Upper lobe of left lung (tissue), 6 donors: ENCODE measurements around the gene MMP28. TPM values are rescaled to one million over a fixed set of nuclear protein-coding genes. Genes with fewer than 3 reads are reported as not detected.
A peak's percentile ranks its signal among the peaks of the same experiment; 100 is the strongest.

Source experiments
- ATAC-seq, 2 donors: fragments of 200-7000 bp; cut with Tn5 transposase; one replicate each; pipeline ENCODE4 v1.9.1; 2022; ENCODE audit warnings: mild to moderate bottlenecking in 2 of 2, moderate library complexity in 2 of 2; ENCODE audit not compliant: low FRiP score in 2 of 2
- DNase-seq, 2 donors: peaks; one replicate each; pipeline ENCODE4 v3.0.0-alpha.2; 2019 to 2020
- H3K27ac ChIP-seq, 4 donors: fragments of 200-600 bp; sonication (generic); one replicate each; pipeline ENCODE4 v1.5.1; 2016 to 2019
- H3K27me3 ChIP-seq, 4 donors: fragments of 200-600 bp; sonication (generic); one replicate each; pipeline ENCODE4 v1.5.1; 2017 to 2019
- H3K36me3 ChIP-seq, 4 donors: fragments of 200-600 bp; sonication (generic); one replicate each; pipeline ENCODE4 v1.5.1; 2016 to 2019
- H3K4me1 ChIP-seq, 4 donors: fragments of 200-600 bp; sonication (generic); one replicate each; pipeline ENCODE4 v1.5.1; 2018 to 2019
- H3K4me3 ChIP-seq, 4 donors: fragments of 200-600 bp; sonication (generic); one replicate each; pipeline ENCODE4 v1.5.1; 2017 to 2019; ENCODE audit warnings: mild to moderate bottlenecking in 2 of 4, moderate library complexity in 1 of 4
- H3K9me3 ChIP-seq, 4 donors: fragments of 200-600 bp; sonication (generic); one replicate each; pipeline ENCODE4 v1.5.1; 2018 to 2019
- EP300 ChIP-seq, 4 donors: sonication (generic); formaldehyde crosslinking; IDR thresholded peaks; one replicate each; pipeline ENCODE4 v1.5.1; 2017; ENCODE audit warnings: antibody characterized with exemption in 4 of 4, control low read depth in 2 of 4
- POLR2A ChIP-seq, 4 donors: fragments of 450-650 bp; IDR thresholded peaks; one replicate each; pipeline ENCODE4 v1.5.1; 2016 to 2017; ENCODE audit warnings: antibody characterized with exemption in 4 of 4, mild to moderate bottlenecking in 2 of 4
- POLR2AphosphoS5 ChIP-seq, 2 donors: sonication (generic); formaldehyde crosslinking; IDR thresholded peaks; one replicate each; pipeline ENCODE4 v1.5.1; 2017; ENCODE audit warnings: antibody characterized with exemption in 2 of 2
- WGBS, 2 donors: methylation state at CpG; one replicate each; pipeline ENCODE4 v1.1.5; 2017 to 2018; 5-methylcytosine and 5-hydroxymethylcytosine counted together
- total RNA-seq, 6 donors: library from RNA; depleted of rRNA in 4 of 6; stranded (reverse); fragments of >200 nt in 4 of 6; gene quantifications; one replicate each; pipeline versions ENCODE4 v1.1.0 to v1.2.1, GENCODE V29; 2016 to 2021
- TF ChIP-seq, protein P1 (sequence below), 6 experiments: fragments of 450-650 bp in 4 of 6; fragments of 200-600 bp in 2 of 6; sonication (generic) in 2 of 6; IDR thresholded peaks; one replicate each; pipeline ENCODE4 v1.5.1; 2016 to 2019; ENCODE audit warnings: antibody characterized with exemption in 6 of 6
- donor health status: DM: no; HTN: no; CAD: no; lungs with moderate emphysema.
- donor health status: DM: no; HTN: yes; CAD: no; lungs with severe emphysema.

The MMP28 gene
- total RNA-seq, 6 donors from 2014 or later = 51.1 to 134 (median 98.5) TPM

DNA sequence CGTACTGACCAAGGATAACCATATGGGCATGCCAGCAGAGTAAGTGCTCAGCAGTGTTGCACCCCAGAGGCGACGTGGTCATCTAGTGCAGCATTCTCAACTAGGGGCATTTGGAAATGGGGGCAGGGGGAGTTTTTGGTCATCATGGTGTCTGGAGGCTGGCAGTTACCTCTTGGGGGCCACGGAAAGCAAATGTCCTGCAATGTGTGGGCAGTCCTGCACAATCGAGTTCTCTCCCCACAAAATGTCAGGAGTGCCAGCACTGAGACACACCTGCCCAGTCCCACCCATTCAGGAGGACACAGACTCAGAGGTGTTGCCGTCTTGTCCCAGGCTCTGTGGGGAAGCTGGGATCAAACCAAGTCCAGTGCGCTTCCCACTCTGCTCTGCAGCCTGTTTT lies 61.0 kb downstream of the MMP28 start:
- Histone ChIP-seq H3K36me3 (no peaks in the 10 kb centered on the region), H3K27ac (no peak overlapping the region), H3K9me3 (no peaks in the 10 kb centered on the region), H3K4me3 (no peak overlapping the region), H3K27me3 (no peaks in the 10 kb centered on the region), H3K4me1 (peaks cover 6 to 20% (median 12%) of the 10 kb centered on the region in 4 donors)
- DNase-seq = no peak
- TF ChIP-seq, protein P1, sequence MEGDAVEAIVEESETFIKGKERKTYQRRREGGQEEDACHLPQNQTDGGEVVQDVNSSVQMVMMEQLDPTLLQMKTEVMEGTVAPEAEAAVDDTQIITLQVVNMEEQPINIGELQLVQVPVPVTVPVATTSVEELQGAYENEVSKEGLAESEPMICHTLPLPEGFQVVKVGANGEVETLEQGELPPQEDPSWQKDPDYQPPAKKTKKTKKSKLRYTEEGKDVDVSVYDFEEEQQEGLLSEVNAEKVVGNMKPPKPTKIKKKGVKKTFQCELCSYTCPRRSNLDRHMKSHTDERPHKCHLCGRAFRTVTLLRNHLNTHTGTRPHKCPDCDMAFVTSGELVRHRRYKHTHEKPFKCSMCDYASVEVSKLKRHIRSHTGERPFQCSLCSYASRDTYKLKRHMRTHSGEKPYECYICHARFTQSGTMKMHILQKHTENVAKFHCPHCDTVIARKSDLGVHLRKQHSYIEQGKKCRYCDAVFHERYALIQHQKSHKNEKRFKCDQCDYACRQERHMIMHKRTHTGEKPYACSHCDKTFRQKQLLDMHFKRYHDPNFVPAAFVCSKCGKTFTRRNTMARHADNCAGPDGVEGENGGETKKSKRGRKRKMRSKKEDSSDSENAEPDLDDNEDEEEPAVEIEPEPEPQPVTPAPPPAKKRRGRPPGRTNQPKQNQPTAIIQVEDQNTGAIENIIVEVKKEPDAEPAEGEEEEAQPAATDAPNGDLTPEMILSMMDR (IDR thresholded peaks at IDR 0.05) = no peak
- TF ChIP-seq EP300 (IDR thresholded peaks at IDR 0.05) = no peak
- TF ChIP-seq POLR2A (IDR thresholded peaks at IDR 0.05) = no peak
- no peak for TF ChIP-seq POLR2AphosphoS5 (IDR thresholded peaks at IDR 0.05)
- WGBS, 2 donors = 85 to 87% methylated on average over 6 to 7 of the region's 7 CpGs
- no peak for ATAC-seq

DNA sequence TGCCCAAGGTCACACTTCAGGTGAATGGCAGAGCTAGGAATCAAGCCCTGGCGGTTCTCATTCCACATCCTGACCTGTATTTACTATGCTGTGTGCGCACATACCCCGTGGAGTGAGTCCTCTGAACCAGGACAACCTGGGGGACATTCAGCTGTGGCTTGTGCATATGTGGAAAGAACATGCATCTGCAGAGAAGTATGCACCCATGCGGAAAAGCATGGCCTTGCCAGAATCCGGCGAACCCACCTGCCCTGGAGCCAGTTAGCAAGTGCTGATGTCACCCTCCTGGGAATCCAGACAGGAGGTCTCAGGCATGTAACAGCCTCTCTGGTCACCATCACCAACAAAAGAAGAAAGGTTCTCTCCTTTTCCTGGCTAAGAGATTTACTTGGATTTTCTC lies 62.1 kb downstream of the MMP28 start:
- H3K9me3 ChIP-seq = no peaks in the 10 kb centered on the region
- H3K4me1 ChIP-seq = peaks cover 6 to 20% (median 12%) of the 10 kb centered on the region in 4 donors
- no peak for ATAC-seq
- DNase-seq = no peak
- peaks cover 0 to 1% (median 0%) of the 10 kb centered on the region in 4 donors for H3K36me3 ChIP-seq
- H3K4me3 ChIP-seq = no peak overlapping the region
- no peaks in the 10 kb centered on the region for H3K27me3 ChIP-seq
- TF ChIP-seq POLR2AphosphoS5 (IDR thresholded peaks at IDR 0.05) (no peak), POLR2A (IDR thresholded peaks at IDR 0.05) (no peak)
- TF ChIP-seq, protein P1 (IDR thresholded peaks at IDR 0.05) = no peak
- 70 to 92% methylated on average over 6 of the region's 6 CpGs for WGBS, 2 donors
- no peak overlapping the region for H3K27ac ChIP-seq

GRCh38 chr17:35732806-35733136 lies 62.7 kb downstream of the MMP28 start:
- peaks cover 0 to 6% (median 0%) of the 10 kb centered on the region in 4 donors for H3K36me3 ChIP-seq
- no peaks in the 10 kb centered on the region for H3K9me3 ChIP-seq
- TF ChIP-seq POLR2A (IDR thresholded peaks at IDR 0.05) (no peak), EP300 (IDR thresholded peaks at IDR 0.05) (no peak), POLR2AphosphoS5 (IDR thresholded peaks at IDR 0.05) (no peak)
- TF ChIP-seq, protein P1 (IDR thresholded peaks at IDR 0.05) = no peak
- H3K27me3 ChIP-seq = no peaks in the 10 kb centered on the region
- H3K4me3 ChIP-seq = peak overlapping the region in 3 of 4 donors; percentile 58 to 81 (median 62)
- no peak overlapping the region for H3K27ac ChIP-seq
- 80 to 92% methylated on average over 1 of the region's 1 CpG for WGBS, 2 donors
- DNase-seq = no peak
- no peak for ATAC-seq
- peaks cover 6 to 20% (median 12%) of the 10 kb centered on the region in 4 donors for H3K4me1 ChIP-seq

- Histone ChIP-seq H3K27ac (peak overlapping the region in 2 of 4 donors; percentile 21 to 45), H3K9me3 (no peaks in the 10 kb centered on the region), H3K4me1 (peaks cover 6 to 20% (median 12%) of the 10 kb centered on the region in 4 donors), H3K4me3 (peak overlapping the region; percentile 55 to 81 (median 60)), H3K36me3 (peaks cover 0 to 10% (median 0%) of the 10 kb centered on the region in 4 donors), H3K27me3 (no peaks in the 10 kb centered on the region)
- 35 to 85% methylated on average over 4 to 29 of the region's 47 CpGs for WGBS, 2 donors
- peak in 1 of 2 donors; percentile 29 for ATAC-seq
- TF ChIP-seq, protein P1 (IDR thresholded peaks at IDR 0.05) = no peak
- no peak for TF ChIP-seq POLR2AphosphoS5 (IDR thresholded peaks at IDR 0.05)
- TF ChIP-seq POLR2A (IDR thresholded peaks at IDR 0.05) = no peak
- no peak for TF ChIP-seq EP300 (IDR thresholded peaks at IDR 0.05)
- DNase-seq = peak in 1 of 2 donors; percentile 77
Observed at GRCh38 chr17:35731917-35732805, 63.3 kb downstream of the MMP28 start.
